Fibroblast of villous mesenchyme (primary cell): ENCODE data around the gene CCDC146. TPM values are rescaled to one million over a fixed set of nuclear protein-coding genes. Genes with fewer than 3 reads are reported as not detected.

ENCODE experiments used
- DNase-seq: peaks from one replicate; pipeline ENCODE4 v3.0.0-alpha.2; 2010; ENCODE audit warnings: low read depth
- H3K4me3 ChIP-seq: 2 replicates; pipeline ENCODE4 v1.5.1; 2011; ENCODE audit warnings: low read depth, mild to moderate bottlenecking, low read length
- total RNA-seq: library from RNA; depleted of rRNA; stranded (reverse); fragments of >200 nt; gene quantifications from 2 replicates; pipeline ENCODE4 v1.2.3, GENCODE V29; 2012
- TF ChIP-seq, protein P1 (sequence below): IDR thresholded peaks from 2 replicates; pipeline ENCODE4 v1.5.1; 2012; ENCODE audit warnings: low read depth, mild to moderate bottlenecking, low read length; ENCODE audit not compliant: insufficient read depth

Gene CCDC146
- total RNA-seq, 1 donor, result 1.7 TPM

DNA sequence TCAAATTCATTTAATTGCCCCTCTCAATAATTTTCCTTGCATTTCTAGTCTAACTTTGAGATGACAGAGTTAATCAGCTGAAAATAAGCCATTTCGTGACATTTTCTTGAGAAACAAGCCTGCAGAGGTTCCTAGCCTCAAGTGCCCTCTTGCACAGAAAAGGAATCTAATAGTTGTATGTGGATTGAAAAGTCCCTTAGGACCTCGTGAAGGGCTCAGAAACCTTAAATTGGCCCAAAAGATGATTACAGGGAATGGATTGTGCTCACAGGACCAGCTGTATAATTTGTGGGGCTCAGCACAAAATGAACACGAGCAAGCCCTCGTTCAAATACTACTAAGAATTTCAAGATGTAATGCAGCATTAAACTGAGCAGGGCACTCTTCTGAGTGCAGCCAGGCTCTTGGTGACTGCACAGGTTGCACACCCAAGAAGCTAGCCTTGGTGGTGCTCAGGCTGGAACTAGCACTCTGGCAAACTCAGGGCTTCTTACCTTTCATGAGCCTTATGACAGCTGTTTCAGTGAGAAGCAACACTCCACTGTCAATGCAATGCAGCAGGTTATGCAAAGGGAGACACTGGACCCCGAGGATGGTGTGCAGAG, 191.6 kb downstream of the CCDC146 start:
- DNase-seq, result no peak
- TF ChIP-seq, protein P1, sequence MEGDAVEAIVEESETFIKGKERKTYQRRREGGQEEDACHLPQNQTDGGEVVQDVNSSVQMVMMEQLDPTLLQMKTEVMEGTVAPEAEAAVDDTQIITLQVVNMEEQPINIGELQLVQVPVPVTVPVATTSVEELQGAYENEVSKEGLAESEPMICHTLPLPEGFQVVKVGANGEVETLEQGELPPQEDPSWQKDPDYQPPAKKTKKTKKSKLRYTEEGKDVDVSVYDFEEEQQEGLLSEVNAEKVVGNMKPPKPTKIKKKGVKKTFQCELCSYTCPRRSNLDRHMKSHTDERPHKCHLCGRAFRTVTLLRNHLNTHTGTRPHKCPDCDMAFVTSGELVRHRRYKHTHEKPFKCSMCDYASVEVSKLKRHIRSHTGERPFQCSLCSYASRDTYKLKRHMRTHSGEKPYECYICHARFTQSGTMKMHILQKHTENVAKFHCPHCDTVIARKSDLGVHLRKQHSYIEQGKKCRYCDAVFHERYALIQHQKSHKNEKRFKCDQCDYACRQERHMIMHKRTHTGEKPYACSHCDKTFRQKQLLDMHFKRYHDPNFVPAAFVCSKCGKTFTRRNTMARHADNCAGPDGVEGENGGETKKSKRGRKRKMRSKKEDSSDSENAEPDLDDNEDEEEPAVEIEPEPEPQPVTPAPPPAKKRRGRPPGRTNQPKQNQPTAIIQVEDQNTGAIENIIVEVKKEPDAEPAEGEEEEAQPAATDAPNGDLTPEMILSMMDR, result no peak

DNA sequence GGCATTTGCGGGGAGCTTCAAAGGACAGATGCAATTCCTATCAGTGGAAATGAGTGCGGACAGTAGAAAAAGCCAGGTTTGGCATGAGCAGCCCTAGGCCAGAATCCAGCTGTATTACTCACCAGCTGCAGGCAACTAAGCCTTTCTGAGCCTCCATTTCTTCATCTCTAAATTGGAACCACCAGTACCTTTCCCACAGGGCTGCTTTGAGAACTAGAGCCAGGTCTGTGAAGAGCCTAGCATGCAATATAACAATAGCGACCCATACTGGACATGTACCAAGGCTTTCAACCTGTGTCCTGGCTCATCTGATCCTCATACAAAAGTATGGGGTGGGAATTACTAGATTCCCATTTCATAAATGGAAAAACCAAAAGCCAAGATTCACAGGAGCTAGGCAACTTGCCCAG, 192.8 kb downstream of the CCDC146 start:
- TF ChIP-seq, protein P1, result no peak
- DNase-seq, result no peak
- no peak overlapping the region for H3K4me3 ChIP-seq

More for the DNA sequence above, 191.6 kb downstream of the CCDC146 start:
- no peak overlapping the region for H3K4me3 ChIP-seq

DNA sequence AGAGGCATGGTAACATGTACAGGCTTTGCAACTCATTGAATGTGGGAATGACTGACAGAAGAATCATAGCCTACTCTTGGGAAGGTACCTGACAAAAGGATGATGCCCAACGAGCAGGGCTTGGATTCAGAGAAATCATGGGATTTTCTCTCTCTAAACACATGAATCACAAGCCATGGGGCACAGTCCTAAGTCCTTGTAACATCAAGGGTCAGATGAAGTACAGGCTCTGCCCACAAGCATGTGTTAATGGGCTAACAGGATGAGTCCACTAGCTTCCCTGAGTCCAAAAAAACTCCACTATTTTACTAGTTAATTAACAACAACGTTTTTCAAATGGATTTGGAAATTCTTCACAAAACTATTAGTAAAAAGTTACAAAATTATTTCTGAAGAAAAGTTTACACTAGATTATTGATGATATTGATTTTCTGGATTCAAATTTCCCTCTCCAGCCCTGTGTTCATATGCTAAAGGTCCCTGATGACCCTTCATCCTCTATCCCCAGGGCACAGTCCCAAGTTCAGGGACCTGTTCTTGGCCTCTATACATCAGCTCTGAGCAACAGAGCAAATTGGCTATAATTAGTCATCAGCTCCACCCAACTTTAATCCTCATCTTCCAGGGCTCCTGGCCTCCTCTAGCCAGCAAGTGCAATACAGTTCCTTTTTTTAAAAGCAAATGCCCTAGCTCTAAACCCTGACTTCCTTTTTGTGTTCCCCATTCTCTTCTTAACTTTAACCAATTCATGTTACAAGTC, 194.0 kb downstream of the CCDC146 start:
- DNase-seq, result no peak
- no peak overlapping the region for H3K4me3 ChIP-seq
- TF ChIP-seq, protein P1, result no peak

DNA sequence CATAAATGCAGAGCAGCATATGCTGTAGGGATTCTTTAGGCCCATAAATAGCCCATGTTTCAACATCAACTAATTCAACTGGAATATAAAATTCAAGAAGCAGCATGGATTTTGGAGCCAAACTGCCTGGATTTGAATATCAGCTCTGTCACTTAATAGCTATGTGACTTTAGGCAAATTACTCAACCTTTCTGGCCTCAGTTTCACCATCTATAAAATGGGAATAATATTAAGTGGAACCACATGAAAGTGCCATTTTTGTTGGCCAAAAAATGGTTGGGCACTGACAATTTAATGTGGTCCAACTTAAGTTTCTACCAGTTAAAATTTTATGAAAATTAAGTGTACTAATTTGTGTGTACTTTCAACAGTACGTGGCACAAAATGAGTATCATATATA, 195.6 kb downstream of the CCDC146 start:
- no peak for DNase-seq

DNA sequence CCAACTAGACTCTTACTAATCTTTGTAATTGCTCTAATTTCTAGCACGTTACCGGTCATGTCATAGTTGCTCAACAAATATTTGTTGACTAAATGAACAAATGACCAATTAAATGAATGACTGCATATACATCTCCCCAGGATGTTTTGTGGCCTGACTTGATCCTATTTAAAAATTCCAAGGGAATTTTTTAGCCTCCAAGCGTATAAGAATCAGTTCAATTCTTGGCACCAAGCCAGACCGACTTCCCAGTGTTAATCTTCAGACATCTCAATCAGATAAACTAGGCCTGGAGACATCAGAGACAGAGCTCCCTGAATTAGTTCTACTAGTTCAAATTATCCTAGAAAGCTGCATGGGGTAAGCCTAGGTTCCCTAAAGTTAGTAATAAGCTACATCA, 197.7 kb downstream of the CCDC146 start:
- peak; percentile 39 for DNase-seq
- TF ChIP-seq, protein P1, result no peak
- no peak overlapping the region for H3K4me3 ChIP-seq

More for the DNA sequence above, 195.6 kb downstream of the CCDC146 start:
- no peak overlapping the region for H3K4me3 ChIP-seq
- TF ChIP-seq, protein P1, result no peak

DNA sequence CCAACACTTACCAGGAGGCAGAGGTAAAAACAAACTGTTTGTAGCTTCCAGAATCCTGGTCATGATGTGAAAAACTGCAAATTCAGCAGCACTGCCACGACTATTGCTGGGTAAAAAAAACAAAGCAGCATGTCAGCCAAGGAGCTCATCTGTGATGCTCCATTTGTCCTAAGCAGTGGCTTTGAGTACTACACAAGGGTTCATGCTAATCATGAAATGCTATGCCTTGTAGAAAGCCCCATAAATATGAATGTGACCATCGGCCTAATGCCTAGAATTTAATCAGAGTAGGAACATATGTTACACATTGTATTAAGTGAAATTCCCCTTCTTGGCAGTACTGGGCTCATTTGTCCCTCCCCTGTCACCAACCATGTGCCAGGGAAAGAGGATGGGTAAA, 198.3 kb downstream of the CCDC146 start:
- no peak overlapping the region for H3K4me3 ChIP-seq

More for the DNA sequence above, 198.3 kb downstream of the CCDC146 start:
- no peak for DNase-seq
- TF ChIP-seq, protein P1, result no peak
